GOT3 (cell line): ENCODE results near the gene FBN1.

Experiments used
- DNase-seq: peaks from one replicate; lab custom pipeline; 2025; ENCODE audit warnings: mixed read lengths; lab: John Stamatoyannopoulos, UW

The FBN1 gene

DNA sequence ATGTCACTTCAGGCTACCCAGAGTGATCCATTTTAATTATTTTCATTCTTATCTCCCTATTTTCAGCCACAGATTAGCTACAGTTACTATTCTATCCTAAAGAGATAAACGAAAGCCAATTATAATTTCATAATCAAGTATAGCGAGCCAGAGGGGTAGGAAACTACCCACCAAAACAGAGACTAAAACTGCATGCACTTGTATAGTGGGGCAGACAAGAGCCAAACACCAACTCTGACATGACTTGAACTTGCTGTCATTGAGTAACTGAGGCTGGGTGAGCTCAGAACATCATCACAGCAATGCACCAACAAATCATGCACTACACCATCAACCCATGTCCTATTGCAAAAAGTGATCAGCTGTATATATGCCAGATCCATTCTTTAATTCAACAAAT is 64.8 kb downstream of the FBN1 start:
- no peak for DNase-seq

GRCh38 chr15:48579945-48580671 is 65.4 kb downstream of the FBN1 start:
- DNase-seq = no peak

- DNase-seq = no peak
Observed at GRCh38 chr15:48578965-48579364, 66.5 kb downstream of the FBN1 start.

- DNase-seq = no peak
Observed at GRCh38 chr15:48577469-48577868, 68.0 kb downstream of the FBN1 start.

DNA sequence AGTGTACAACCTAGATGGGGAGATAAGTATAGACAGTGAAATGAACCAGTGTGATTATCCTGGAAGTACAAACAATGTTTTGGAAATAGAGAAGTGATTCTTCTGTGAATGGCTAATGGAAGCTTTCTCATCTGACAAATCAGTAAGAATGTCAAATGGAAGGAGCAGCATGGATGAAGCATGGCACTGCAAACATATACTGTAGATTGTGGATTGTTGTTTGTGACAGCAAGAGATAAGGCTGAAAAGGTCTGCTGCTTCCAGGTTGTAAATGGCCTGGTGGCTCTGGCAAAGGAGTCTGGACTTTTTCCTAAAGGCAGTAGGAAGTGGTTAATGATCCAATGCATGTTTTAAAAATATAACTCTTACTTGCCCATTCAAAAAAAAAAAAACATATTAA is 71.3 kb downstream of the FBN1 start:
- DNase-seq = no peak

GRCh38 chr15:48573780-48574179 is 71.7 kb downstream of the FBN1 start:
- DNase-seq = no peak

- no peak for DNase-seq
Observed at GRCh38 chr15:48572823-48573222, 72.7 kb downstream of the FBN1 start.

- DNase-seq = no peak
Observed at GRCh38 chr15:48571510-48571909, 74.0 kb downstream of the FBN1 start.

GRCh38 chr15:48570822-48571221 is 74.7 kb downstream of the FBN1 start:
- no peak for DNase-seq

- no peak for DNase-seq
Observed at GRCh38 chr15:48569591-48570302, 75.8 kb downstream of the FBN1 start.

DNA sequence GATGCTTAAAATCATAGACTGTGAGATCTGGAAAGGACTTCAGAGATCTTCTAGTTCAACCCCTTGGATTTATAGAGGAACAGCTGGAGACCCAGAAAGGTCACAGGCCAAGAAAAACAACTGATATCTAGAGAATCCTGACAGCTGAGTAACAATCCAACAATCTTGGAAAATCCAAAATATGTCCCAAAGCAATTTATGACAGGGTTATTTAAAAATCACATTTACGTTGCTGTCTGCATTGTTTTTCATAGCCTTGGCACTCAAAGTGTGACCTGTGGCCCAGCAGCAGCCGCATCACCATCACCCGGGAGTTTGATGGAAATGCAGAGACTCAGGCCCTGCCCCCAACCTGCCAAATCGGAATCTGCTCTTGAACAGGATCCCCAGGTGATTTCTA is 78.8 kb downstream of the FBN1 start:
- no peak for DNase-seq

- no peak for DNase-seq
Observed at GRCh38 chr15:48565560-48566482, 79.7 kb downstream of the FBN1 start.

DNA sequence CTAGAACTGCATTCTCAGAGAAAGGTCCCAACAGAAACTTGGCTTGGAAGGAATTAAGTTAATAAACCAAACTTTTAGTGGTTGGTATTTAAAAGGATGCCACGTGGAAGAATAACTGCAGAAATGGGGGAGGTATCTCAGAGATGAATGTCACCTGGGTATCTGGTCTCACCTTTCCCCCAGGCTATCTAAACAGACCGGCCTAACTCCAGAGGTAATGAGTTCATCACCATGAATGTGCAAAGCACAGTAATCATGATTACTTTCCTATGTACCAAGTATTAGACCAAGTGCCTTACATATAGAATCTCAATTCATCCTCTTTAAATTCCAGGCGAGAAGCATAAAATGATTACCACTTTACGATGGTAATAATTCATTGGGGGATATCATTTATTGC is 80.8 kb downstream of the FBN1 start:
- DNase-seq = no peak

DNA sequence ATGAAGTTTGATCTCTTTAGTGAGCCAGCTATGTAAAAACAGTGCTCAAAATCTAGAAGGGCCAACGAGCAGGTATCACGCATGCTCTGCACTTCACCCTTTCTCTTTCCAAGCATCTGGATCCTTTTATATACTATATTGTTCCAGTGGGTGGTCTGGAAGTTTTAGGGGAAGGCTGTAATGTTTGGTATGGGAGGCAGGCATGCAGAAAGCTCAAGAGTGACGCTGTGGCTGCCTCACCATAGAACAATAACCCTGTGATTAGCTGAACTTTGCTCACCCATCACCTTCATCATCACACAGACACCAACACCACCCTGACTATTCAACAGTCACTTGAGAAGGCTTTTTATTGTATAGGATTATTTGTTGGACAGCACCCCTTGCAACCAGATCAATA is 81.6 kb downstream of the FBN1 start:
- DNase-seq = no peak

DNA sequence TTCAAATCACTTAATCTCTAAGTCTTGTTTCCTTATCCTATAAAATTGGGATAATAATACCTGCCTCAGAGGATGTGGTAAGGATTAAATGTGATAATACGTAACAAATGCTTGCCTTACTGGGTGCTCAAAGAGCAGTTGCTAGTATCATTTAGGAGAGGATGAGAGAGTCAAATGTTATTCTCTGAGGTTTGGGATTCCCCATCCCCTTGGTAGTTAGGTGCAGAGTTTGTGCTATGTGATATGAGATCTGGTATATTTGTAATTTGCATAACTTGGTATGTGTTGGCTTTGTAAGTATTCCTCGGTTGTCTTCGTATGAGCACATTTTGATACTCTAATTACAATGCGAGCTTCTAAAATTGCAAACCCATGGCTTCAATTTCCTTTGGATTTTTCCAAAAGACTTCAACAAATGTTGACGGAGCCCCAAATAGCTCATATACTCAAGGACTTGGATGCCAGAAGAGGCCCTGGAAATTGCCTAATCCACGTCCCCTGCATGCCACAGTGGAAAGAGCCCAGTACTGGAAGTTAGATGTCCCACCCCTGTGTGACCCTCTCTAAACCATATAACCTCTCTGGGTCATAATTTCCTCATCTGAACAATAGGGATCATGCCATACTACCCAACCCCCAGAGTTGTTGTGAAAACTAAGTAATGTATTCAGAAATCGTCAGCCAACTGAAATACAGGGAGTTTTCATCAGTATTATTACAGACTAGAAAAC is 85.0 kb downstream of the FBN1 start:
- no peak for DNase-seq

DNA sequence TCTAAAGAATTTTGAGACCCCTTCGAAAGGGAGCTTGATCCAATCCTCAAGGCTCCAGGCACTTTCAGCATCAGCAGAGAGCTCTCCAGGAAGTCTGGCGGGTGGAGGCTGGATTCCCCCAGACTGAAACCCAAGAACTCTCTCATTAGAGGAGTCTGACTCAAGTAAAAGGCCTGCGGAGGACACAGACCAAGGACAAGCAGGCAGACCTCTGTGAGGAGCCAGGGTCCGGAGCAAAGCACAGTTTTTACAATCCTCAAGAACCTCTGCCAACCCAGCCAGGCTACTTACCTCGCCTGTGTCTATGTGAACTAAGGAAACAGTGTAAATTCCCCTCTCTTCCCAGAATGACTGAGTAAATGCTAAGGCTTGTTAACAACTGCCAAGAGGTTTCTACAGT is 86.2 kb downstream of the FBN1 start:
- DNase-seq = no peak

GRCh38 chr15:48558226-48558625 is 87.3 kb downstream of the FBN1 start:
- no peak for DNase-seq

GRCh38 chr15:48557335-48557734 is 88.2 kb downstream of the FBN1 start:
- no peak for DNase-seq

DNA sequence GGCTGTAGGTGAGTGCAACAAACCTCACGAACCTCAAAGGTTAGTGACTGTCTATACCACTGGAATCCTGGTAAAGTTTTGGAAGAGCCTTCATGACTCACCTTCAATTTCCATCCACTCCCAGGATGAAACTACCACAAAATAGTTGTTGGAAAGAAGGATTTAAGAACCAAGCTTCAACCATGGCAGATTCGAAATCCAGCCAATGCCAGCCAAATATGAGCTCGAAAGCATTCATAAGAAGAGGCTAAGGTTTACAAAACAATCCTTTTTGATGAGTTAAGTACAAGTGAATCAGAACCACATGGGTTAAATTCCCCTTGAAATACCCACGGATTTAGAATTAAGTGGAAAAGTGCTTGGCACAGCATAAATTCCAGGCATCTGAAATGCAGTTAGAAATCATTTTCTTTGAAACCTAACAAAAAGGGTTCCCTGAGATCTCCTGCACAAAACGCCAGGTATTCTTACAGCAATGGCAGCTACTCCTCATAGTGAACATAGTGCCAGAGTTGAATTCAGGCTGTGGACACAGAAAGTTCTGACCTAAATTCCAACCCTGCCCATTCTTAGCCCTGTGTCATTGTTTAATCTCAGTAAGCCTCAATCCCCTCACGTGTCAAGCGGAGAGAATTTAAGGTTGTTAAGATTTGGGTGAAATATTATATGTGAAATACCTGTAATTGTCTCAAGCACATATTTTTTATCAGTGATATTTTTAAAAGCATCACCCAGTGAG is 89.2 kb downstream of the FBN1 start:
- DNase-seq = no peak

- DNase-seq = no peak
Observed at GRCh38 chr15:48555241-48555881, 90.1 kb downstream of the FBN1 start.

DNA sequence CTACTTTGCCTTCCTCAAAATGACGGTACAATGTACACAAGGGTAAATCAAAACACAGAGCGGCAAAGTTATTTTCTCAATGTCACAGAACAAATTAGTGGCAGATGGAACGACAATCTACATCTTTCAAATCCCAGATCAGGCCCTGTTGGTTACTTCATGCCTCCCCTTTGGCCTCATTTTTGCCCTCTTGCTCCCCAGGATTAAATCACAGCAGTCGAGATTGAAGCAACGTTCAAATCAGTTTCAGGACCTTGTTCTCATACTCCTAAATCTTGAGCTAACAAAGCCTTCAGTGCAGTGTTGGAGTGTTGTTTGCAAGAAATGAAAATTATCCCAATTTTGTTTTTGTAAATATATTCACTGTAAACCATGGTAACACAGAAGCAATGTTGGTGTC is 91.4 kb downstream of the FBN1 start:
- no peak for DNase-seq
